ENCODE measurements around the gene LNX2. TPM values are rescaled to one million over a fixed set of nuclear protein-coding genes. Genes with fewer than 3 reads are reported as not detected.

LNX2 gene
- total RNA-seq, 2 donors from 2014 or later = 13.9 to 15.6 TPM

DNA sequence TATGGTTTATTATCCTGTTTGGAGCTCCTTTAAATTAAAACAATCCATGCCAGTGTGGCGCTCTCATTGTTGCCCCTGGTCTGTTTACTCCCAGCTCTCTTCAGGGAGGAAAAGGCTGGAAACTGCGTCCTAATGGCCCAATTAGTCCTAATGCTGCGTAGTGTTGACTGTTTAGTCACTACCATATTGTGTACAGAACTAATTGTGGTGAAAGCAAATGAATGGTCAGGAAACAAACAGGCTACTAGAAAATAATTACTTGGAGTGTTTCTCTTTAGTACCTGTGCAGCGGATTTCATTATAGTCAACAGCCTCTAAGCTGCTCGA, 115.5 kb downstream of the LNX2 start:
- no peaks in the 10 kb centered on the region for H3K9me3 Mint-ChIP-seq
- Histone ChIP-seq H3K36me3 (ENCODE audit: control insufficient read depth, insufficient read depth, low read length) (no peaks in the 10 kb centered on the region), H3K27ac (ENCODE audit: low read depth, low read length) (no peak overlapping the region), H3K4me3 (ENCODE audit: low read length) (no peak overlapping the region), H3K4me1 (ENCODE audit: control insufficient read depth, insufficient read depth, low read length) (no peaks in the 10 kb centered on the region), H3K9me3 (ENCODE audit: control insufficient read depth, low read length) (no peaks in the 10 kb centered on the region), H3K9ac (ENCODE audit: extremely low read depth, low read length, poor library complexity, severe bottlenecking) (no peak overlapping the region), H3K27me3 (ENCODE audit: control insufficient read depth, insufficient read depth, low read length, poor library complexity, severe bottlenecking) (no peaks in the 10 kb centered on the region)
- H3K4me1 Mint-ChIP-seq = peaks cover 1% of the 10 kb centered on the region
- 91 to 94% methylated on average over 3 to 5 of the region's 5 CpGs for WGBS, 2 experiments (ENCODE audit: insufficient coverage in 1 of 2, insufficient read length in 1 of 2)
- no peaks in the 10 kb centered on the region for H3K36me3 Mint-ChIP-seq (ENCODE audit: low read depth)
- no peak overlapping the region for H3K27ac Mint-ChIP-seq
- H3K27me3 Mint-ChIP-seq (ENCODE audit: insufficient read depth) = peaks cover 9% of the 10 kb centered on the region
- H3K4me3 Mint-ChIP-seq = no peak overlapping the region
- TF ChIP-seq, protein P1, sequence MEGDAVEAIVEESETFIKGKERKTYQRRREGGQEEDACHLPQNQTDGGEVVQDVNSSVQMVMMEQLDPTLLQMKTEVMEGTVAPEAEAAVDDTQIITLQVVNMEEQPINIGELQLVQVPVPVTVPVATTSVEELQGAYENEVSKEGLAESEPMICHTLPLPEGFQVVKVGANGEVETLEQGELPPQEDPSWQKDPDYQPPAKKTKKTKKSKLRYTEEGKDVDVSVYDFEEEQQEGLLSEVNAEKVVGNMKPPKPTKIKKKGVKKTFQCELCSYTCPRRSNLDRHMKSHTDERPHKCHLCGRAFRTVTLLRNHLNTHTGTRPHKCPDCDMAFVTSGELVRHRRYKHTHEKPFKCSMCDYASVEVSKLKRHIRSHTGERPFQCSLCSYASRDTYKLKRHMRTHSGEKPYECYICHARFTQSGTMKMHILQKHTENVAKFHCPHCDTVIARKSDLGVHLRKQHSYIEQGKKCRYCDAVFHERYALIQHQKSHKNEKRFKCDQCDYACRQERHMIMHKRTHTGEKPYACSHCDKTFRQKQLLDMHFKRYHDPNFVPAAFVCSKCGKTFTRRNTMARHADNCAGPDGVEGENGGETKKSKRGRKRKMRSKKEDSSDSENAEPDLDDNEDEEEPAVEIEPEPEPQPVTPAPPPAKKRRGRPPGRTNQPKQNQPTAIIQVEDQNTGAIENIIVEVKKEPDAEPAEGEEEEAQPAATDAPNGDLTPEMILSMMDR (conservative IDR thresholded peaks at IDR 0.05) = no peak
- no peak for DNase-seq

DNA sequence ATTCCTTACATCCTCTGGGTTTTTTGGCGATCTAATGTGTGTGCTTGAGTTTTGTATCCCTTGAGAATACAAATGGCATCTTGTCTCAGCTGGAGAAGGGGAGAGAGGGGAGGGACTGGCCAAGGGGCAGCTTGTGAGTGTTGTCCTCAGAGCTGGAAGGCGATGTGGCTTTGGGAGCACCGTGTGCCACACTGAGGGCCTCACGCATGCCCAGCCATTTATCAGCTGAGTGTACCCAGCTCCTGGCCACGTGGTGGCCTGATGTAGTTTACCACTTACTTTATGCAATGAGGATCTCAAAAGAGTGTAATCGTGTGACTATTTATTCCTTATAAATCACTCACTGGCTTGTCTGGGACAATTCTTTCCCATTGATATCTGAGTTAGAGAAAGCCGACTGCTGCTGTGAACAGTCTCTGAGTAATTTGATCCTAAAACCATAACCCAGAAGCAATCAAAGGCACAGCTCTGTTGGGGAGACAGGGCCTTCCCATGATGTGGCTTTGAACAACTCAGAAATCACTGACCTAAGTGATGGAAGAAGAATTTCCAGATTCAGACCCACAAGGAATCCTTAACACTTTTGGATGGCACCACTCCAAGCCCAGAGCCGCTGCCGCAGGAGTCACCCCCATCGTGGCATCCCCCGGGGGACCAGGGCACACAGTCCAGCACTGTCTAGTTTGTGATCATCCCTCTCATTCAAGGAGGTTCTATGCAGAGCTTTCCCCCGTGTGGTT, 116.0 kb downstream of the LNX2 start:
- H3K27ac Mint-ChIP-seq = no peak overlapping the region
- H3K4me3 ChIP-seq (ENCODE audit: low read length) = no peak overlapping the region

DNA sequence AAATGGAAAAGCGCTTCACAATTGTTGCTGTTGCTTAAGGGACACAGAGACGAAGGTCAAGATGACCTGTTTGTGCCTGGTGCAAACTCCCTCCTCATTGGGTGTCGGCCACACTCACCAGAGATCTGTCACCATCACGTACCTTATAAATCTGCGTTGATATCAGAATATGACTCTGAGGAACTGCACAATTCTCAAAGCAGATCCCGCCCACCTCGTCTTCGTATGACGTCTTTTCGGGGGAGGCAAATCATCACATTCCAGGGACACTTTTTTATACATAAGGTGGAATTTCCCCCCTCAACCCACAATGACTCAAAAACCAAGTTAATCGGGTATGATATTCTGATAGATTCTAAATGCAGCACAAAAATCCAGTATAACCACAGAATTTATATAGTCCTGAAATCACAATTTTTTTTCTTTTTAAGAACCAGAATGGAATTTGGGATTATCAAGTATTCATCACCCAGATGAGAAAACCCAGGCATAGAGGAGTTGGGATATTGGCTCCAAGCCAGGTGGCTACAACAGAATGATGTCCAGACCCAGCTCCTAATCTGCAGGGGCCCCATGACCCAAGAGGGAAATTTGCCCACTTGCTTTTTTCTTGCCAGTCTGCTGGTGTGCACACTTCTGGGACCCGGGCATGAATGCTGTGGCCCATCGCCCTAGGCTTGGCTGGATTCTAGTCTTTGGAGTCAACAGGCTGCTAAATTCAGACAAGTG, 119.4 kb downstream of the LNX2 start:
- TF ChIP-seq, protein P1 (conservative IDR thresholded peaks at IDR 0.05) = no peak
- Histone ChIP-seq H3K27me3 (ENCODE audit: control insufficient read depth, insufficient read depth, low read length, poor library complexity, severe bottlenecking) (no peaks in the 10 kb centered on the region), H3K27ac (ENCODE audit: low read depth, low read length) (no peak overlapping the region), H3K4me1 (ENCODE audit: control insufficient read depth, insufficient read depth, low read length) (no peaks in the 10 kb centered on the region), H3K9ac (ENCODE audit: extremely low read depth, low read length, poor library complexity, severe bottlenecking) (no peak overlapping the region), H3K4me3 (ENCODE audit: low read length) (no peak overlapping the region), H3K36me3 (ENCODE audit: control insufficient read depth, insufficient read depth, low read length) (no peaks in the 10 kb centered on the region), H3K9me3 (ENCODE audit: control insufficient read depth, low read length) (no peaks in the 10 kb centered on the region)
- Mint-ChIP-seq H3K4me3 (no peak overlapping the region), H3K4me1 (peaks cover 4% of the 10 kb centered on the region), H3K36me3 (ENCODE audit: low read depth) (no peaks in the 10 kb centered on the region), H3K27me3 (ENCODE audit: insufficient read depth) (peaks cover 3% of the 10 kb centered on the region), H3K27ac (no peak overlapping the region), H3K9me3 (no peaks in the 10 kb centered on the region)
- no peak for DNase-seq
- 96% methylated on average over 12 to 13 of the region's 13 CpGs for WGBS, 2 experiments (ENCODE audit: insufficient coverage in 1 of 2, insufficient read length in 1 of 2)

More for the DNA sequence above, 116.0 kb downstream of the LNX2 start:
- no peaks in the 10 kb centered on the region for H3K9me3 ChIP-seq (ENCODE audit: control insufficient read depth, low read length)
- H3K4me1 ChIP-seq (ENCODE audit: control insufficient read depth, insufficient read depth, low read length) = no peaks in the 10 kb centered on the region
- no peaks in the 10 kb centered on the region for H3K36me3 Mint-ChIP-seq (ENCODE audit: low read depth)
- no peak overlapping the region for H3K9ac ChIP-seq (ENCODE audit: extremely low read depth, low read length, poor library complexity, severe bottlenecking)
- H3K27me3 ChIP-seq (ENCODE audit: control insufficient read depth, insufficient read depth, low read length, poor library complexity, severe bottlenecking) = no peaks in the 10 kb centered on the region
- TF ChIP-seq, protein P1 (conservative IDR thresholded peaks at IDR 0.05) = no peak
- no peak overlapping the region for H3K4me3 Mint-ChIP-seq
- 86 to 88% methylated on average over 7 to 12 of the region's 12 CpGs for WGBS, 2 experiments (ENCODE audit: insufficient coverage in 1 of 2, insufficient read length in 1 of 2)
- peaks cover 4% of the 10 kb centered on the region for H3K4me1 Mint-ChIP-seq
- H3K9me3 Mint-ChIP-seq = no peaks in the 10 kb centered on the region
- peaks cover 3% of the 10 kb centered on the region for H3K27me3 Mint-ChIP-seq (ENCODE audit: insufficient read depth)
- DNase-seq = no peak
- no peak overlapping the region for H3K27ac ChIP-seq (ENCODE audit: low read depth, low read length)
- H3K36me3 ChIP-seq (ENCODE audit: control insufficient read depth, insufficient read depth, low read length) = no peaks in the 10 kb centered on the region

All from endodermal cell (in vitro differentiated cells).